WERI-Rb-1 (cell line): ENCODE measurements around the gene PLEKHG5.

Experiments
- DNase-seq: peaks from one replicate; pipeline ENCODE4 v3.0.0-alpha.2; 2020
- H3K27ac ChIP-seq: fragments of 250-450 bp; sonication (Bioruptor Pico); 2 replicates; pipeline ENCODE4 v1.5.1; 2020; ENCODE audit warnings: mild to moderate bottlenecking, moderate library complexity
- H3K27me3 ChIP-seq: fragments of 250-450 bp; sonication (Bioruptor Pico); 2 replicates; pipeline ENCODE4 v1.5.1; 2021; ENCODE audit warnings: mild to moderate bottlenecking, low read depth, moderate library complexity; ENCODE audit not compliant: insufficient read depth, severe bottlenecking
- H3K36me3 ChIP-seq: fragments of 250-450 bp; sonication (Bioruptor Pico); 2 replicates; pipeline ENCODE4 v1.5.1; 2020; ENCODE audit warnings: mild to moderate bottlenecking, moderate library complexity
- H3K4me3 ChIP-seq: 2 replicates; pipeline ENCODE4 v1.5.1; 2011; ENCODE audit warnings: low read depth, mild to moderate bottlenecking, control low read depth, low read length
- H3K9me3 ChIP-seq: fragments of 250-450 bp; sonication (Bioruptor Pico); 2 replicates; pipeline ENCODE4 v1.5.1; 2021; ENCODE audit warnings: mild to moderate bottlenecking, moderate library complexity; ENCODE audit not compliant: severe bottlenecking
- TF ChIP-seq, protein P1 (sequence below): IDR thresholded peaks from 2 replicates; pipeline ENCODE4 v1.5.1; 2011; ENCODE audit warnings: low read depth, mild to moderate bottlenecking, control low read depth, inconsistent platforms, low read length

The PLEKHG5 gene

DNA sequence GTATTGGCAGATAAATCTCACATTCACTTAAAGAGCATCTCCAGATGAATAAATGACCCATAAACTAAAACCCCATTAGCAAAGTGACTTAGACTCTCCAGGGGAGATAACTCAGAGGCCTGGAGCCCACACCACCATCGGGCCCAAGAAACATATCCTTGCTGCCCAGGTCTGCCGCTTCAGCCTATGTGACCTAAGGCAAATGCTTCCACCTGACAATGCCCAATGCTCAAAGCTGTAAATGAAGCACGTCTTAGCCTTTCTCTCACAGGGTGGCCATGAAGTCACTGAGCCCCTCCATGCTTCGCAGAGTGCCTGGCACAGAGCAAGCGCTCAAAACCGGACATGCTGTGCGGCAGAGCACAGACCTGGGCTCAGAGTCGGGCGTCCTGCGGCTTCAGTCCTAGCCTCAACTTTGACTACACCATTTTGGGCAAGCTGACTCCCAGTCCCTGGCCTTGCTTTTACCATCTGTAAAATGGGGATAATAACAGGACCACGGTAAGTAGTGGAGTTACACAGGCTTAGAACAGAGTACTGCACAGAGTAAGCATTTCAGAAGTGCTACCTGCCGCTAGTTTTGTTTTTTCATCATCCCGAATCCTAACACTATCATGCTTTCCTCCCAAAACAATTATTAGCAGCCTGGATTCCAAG lies 39.2 kb upstream of the PLEKHG5 start:
- Histone ChIP-seq H3K36me3 (peaks cover 83% of the 10 kb centered on the region), H3K9me3 (no peaks in the 10 kb centered on the region), H3K4me3 (no peak overlapping the region), H3K27me3 (no peaks in the 10 kb centered on the region), H3K27ac (no peak overlapping the region)
- DNase-seq: no peak
- TF ChIP-seq, protein P1, sequence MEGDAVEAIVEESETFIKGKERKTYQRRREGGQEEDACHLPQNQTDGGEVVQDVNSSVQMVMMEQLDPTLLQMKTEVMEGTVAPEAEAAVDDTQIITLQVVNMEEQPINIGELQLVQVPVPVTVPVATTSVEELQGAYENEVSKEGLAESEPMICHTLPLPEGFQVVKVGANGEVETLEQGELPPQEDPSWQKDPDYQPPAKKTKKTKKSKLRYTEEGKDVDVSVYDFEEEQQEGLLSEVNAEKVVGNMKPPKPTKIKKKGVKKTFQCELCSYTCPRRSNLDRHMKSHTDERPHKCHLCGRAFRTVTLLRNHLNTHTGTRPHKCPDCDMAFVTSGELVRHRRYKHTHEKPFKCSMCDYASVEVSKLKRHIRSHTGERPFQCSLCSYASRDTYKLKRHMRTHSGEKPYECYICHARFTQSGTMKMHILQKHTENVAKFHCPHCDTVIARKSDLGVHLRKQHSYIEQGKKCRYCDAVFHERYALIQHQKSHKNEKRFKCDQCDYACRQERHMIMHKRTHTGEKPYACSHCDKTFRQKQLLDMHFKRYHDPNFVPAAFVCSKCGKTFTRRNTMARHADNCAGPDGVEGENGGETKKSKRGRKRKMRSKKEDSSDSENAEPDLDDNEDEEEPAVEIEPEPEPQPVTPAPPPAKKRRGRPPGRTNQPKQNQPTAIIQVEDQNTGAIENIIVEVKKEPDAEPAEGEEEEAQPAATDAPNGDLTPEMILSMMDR: no peak

DNA sequence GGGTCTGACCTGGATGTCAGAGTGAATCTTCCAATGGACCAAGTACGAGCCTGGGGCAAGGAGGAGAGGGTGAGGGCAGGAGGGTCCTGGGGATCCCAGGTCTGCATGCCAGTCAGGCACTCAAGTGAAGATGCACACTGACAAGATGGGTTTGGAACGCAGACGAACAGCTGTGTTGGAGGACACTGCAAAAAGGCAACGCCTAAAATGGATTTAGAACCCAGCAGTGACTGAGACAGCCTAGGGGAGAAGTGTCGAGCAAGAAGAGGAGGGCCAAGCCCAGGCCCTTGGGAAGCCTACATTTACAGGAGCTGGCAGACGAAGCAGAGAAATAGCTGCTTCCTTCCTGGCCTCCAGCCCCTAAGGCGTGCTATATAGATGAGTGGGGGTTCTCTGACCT lies 37.0 kb upstream of the PLEKHG5 start:
- Histone ChIP-seq H3K4me3 (no peak overlapping the region), H3K27ac (no peak overlapping the region), H3K27me3 (no peaks in the 10 kb centered on the region), H3K9me3 (no peaks in the 10 kb centered on the region), H3K36me3 (peaks cover 83% of the 10 kb centered on the region)
- DNase-seq: no peak
- TF ChIP-seq, protein P1: no peak

DNA sequence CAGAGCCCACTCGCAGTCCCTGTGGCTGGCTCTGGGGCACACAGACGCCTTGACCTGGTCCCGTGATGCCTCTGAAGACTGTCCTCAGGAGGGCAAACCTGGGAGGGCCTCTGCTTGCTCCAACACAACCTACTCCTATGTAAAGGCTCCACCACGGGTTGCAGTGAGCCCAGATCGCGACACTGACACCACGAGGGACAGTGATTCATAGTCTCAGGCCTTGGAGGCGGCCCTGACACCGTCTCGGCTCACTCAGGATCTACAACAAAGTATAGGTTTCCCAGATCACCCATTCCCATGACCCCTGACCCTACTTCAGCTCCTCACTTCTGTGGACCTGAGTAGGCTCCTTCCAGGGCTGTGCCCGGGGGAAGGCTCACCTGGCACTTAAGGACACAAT lies 34.8 kb upstream of the PLEKHG5 start:
- DNase-seq: no peak
- TF ChIP-seq, protein P1: no peak
- H3K27me3 ChIP-seq: no peaks in the 10 kb centered on the region
- H3K4me3 ChIP-seq: no peak overlapping the region
- no peak overlapping the region for H3K27ac ChIP-seq
- H3K9me3 ChIP-seq: no peaks in the 10 kb centered on the region
- H3K36me3 ChIP-seq: peaks cover 65% of the 10 kb centered on the region

DNA sequence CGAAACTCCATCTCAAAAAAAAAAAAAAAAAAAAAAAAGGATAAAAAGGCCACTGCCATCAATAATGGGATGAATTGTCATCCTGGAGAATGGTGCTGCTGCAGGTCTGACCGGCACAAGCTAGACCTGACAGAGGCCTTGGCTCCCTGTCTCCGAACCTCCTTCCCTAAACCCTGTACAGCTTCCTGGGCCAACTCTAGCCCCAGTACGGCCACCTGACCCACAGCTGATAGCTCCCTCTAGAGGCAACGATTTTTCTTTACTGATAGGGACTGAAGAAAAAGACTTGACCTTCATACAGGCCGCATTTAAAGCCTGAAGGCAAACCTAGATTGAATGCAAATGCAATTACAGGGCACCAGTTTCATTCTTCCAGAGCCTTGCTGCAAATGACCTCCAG lies 32.1 kb upstream of the PLEKHG5 start:
- Histone ChIP-seq H3K27ac (no peak overlapping the region), H3K27me3 (no peaks in the 10 kb centered on the region), H3K36me3 (peaks cover 44% of the 10 kb centered on the region), H3K9me3 (no peaks in the 10 kb centered on the region), H3K4me3 (no peak overlapping the region)
- TF ChIP-seq, protein P1: peak; percentile 74
- peak; percentile 53 for DNase-seq

DNA sequence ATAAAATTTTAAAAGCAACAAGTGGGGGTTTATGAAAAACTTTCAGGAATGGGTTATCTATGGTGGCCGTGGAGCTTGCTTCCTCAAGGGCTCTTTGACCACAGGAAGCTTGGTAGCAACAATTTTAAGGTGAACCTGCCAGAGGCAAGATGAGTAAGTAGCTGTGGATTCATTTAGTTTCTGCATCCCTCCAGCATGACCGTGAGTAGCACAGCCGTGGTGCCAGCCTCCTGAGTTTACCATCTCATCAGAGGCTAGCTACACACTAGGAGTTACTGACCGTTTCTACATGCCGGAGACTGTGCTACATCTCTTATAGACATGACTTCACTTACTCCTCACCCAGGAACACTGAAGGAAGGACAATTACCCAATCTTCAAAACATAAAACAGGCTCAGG lies 30.1 kb upstream of the PLEKHG5 start:
- Histone ChIP-seq H3K36me3 (peaks cover 34% of the 10 kb centered on the region), H3K4me3 (no peak overlapping the region), H3K27ac (no peak overlapping the region), H3K9me3 (no peaks in the 10 kb centered on the region), H3K27me3 (no peaks in the 10 kb centered on the region)
- no peak for DNase-seq
- TF ChIP-seq, protein P1: no peak

DNA sequence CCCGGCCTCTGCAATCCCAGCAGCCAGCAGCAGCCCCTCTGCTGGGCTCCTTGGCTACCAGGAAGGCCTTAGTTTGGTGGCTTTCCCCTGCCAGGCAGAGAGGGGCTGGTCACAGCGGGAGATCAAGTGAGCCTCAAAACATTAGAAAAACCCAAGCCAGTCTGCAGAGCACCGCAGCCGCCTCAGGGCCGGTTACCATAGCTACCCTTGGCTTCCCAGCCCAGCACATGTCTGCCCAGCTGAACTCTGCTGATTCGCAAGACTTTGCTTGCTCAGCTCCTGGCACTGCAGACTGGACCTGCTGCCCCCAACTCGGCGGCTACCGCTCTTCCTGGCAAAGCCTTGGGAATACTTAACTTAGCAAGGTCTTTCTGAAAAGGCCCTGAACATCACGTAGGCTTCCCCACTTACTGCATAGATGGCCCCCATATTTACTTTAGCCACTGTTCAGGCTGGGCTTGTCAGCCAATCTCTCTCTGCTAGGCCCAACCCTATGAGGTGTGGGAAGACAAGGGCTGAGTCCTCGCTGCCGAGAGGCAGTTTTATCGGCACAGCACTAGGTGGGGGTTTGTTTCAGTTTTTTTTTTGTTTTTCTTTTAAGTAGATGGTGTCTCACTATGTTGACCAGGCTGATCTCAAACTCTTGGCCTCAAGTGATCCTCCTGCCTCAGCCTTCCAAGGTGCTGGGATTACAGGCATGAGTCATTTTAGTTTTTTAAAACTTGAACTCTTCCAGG lies 28.6 kb upstream of the PLEKHG5 start:
- Histone ChIP-seq H3K4me3 (no peak overlapping the region), H3K27me3 (no peaks in the 10 kb centered on the region), H3K36me3 (peaks cover 20% of the 10 kb centered on the region), H3K27ac (peak overlapping the region; percentile 71), H3K9me3 (no peaks in the 10 kb centered on the region)
- TF ChIP-seq, protein P1: no peak
- peak; percentile 51 for DNase-seq
